K562 (cell line): ENCODE data around the gene BMAL2.

Experiments used
- CC2D1A ChIP-seq: fragments of 450-650 bp; IDR thresholded peaks from 2 replicates; pipeline ENCODE4 v1.6.1; 2017; ENCODE audit warnings: mild to moderate bottlenecking
- MAFG ChIP-seq: fragments of 450-650 bp; conservative IDR thresholded peaks from 2 replicates; pipeline ENCODE4 v1.6.1; 2016; ENCODE audit warnings: missing genetic modification characterization, missing compliant biosample characterization
- MAX ChIP-seq: sonication (generic); formaldehyde crosslinking; IDR thresholded peaks from 2 replicates; pipeline ENCODE4 v1.9.0; 2022; ENCODE audit warnings: mild to moderate bottlenecking, missing genetic modification reagents
- NFXL1 ChIP-seq: fragments of 450-650 bp; formaldehyde crosslinking; IDR thresholded peaks from 2 replicates; pipeline ENCODE4 v1.4.0; 2021; ENCODE audit warnings: mild to moderate bottlenecking
- NFYB ChIP-seq: IDR thresholded peaks from 2 replicates; pipeline ENCODE4 v1.6.1; 2011; ENCODE audit warnings: mild to moderate bottlenecking, moderate library complexity; ENCODE audit not compliant: insufficient read length; ENCODE audit errors: extremely low read depth
- POLR2A ChIP-seq: fragments of 450-650 bp; conservative IDR thresholded peaks from 2 replicates; pipeline ENCODE4 v1.6.1; 2016
- YY1 ChIP-seq, 3 experiments: IDR thresholded peaks; 2 replicates each; pipeline ENCODE4 v1.6.1; 2011; ENCODE audit warnings: low read length in 2 of 3, mild to moderate bottlenecking in 2 of 3, moderate library complexity in 2 of 3, borderline replicate concordance in 1 of 3, control low read depth in 1 of 3, low read depth in 1 of 3; ENCODE audit not compliant: insufficient read depth in 3 of 3, insufficient replicate concordance in 2 of 3, control insufficient read depth in 1 of 3, insufficient read length in 1 of 3; ENCODE audit errors: extremely low read depth in 1 of 3
- ZNF384 ChIP-seq: IDR thresholded peaks from 2 replicates; pipeline ENCODE4 v1.6.1; 2012; ENCODE audit warnings: low read depth, low read length, improper control_type of control experiment
- TF ChIP-seq, protein P1 (sequence below): sonication (generic); formaldehyde crosslinking; IDR thresholded peaks from 2 replicates; pipeline ENCODE4 v1.8.1; 2023; ENCODE audit warnings: mild to moderate bottlenecking, missing genetic modification reagents, moderate library complexity

DNA sequence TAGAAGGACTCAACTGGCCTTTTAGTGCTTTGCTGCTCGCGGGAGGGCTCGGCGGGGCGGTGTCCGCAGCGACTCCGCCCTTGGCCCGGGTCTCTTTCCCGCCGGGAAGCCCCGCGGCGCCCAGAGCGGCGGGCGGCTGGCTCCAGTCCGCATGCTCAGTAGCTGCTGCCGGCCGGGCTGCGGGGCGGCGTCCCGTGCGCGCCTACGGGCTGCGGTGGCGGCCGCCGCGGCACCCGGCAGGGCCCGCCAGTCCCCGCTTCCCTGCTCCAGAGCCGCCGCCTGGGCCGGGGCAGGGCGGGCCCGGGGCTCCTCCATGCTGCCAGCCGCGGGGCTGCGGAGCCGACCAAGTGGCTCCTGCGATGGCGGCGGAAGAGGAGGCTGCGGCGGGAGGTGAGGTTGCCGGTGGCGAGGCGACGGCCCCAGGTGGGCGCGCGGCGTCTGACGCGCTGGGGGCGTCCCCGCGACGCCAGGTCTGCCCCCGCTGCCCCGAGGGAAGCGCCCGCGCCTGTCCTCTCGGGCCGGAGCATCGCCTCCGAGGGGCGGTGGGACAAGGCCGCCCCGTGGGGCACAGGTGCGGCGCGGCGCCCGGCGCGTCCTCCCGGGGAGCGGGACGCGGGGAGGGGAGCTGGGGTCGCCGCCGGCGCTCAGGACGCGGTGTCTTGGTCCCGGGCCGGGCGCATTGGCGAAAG, at the start of gene BMAL2:
- TF ChIP-seq MAFG (tag) (no peak), CC2D1A (no peak), NFYB (no peak), YY1 (IDR thresholded peaks at IDR 0.05; ENCODE audit: borderline replicate concordance in 1 of 3, control insufficient read depth in 1 of 3, extremely low read depth in 1 of 3, insufficient read depth in 3 of 3, insufficient read length in 1 of 3, insufficient replicate concordance in 2 of 3, low read depth in 1 of 3, low read length in 2 of 3) (peak in 1 of 3 experiments; percentile 13), MAX (CRISPR knock-in tag) (no peak), ZNF384 (no peak), POLR2A (no peak), NFXL1 (CRISPR knock-in tag) (no peak)
- TF ChIP-seq, protein P1, sequence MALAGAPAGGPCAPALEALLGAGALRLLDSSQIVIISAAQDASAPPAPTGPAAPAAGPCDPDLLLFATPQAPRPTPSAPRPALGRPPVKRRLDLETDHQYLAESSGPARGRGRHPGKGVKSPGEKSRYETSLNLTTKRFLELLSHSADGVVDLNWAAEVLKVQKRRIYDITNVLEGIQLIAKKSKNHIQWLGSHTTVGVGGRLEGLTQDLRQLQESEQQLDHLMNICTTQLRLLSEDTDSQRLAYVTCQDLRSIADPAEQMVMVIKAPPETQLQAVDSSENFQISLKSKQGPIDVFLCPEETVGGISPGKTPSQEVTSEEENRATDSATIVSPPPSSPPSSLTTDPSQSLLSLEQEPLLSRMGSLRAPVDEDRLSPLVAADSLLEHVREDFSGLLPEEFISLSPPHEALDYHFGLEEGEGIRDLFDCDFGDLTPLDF, result no peak
